K562 (cell line): ENCODE results near the gene C9orf50. TPM values are rescaled to one million over a fixed set of nuclear protein-coding genes. Genes with fewer than 3 reads are reported as not detected.

ENCODE experiments used
- HMBOX1 ChIP-seq: sonication (generic); IDR thresholded peaks from 2 replicates; pipeline ENCODE4 v1.6.1; 2016
- KDM4B ChIP-seq, 2 experiments: fragments of 450-650 bp in 1 of 2; sonication (generic) in 1 of 2; IDR thresholded peaks; 2 replicates each; pipeline ENCODE4 v1.6.1; 2016 to 2017; ENCODE audit warnings: borderline replicate concordance in 2 of 2, antibody characterized with exemption in 1 of 2, low read depth in 1 of 2, mild to moderate bottlenecking in 1 of 2
- MEIS2 ChIP-seq: fragments of 450-650 bp; IDR thresholded peaks from 2 replicates; pipeline ENCODE4 v1.6.1; 2014; ENCODE audit warnings: mild to moderate bottlenecking; ENCODE audit not compliant: partially characterized antibody
- PHF20 ChIP-seq: fragments of 450-650 bp; IDR thresholded peaks from 2 replicates; pipeline ENCODE4 v1.6.1; 2018; ENCODE audit not compliant: partially characterized antibody
- PHF8 ChIP-seq: fragments of 200-600 bp; sonication (generic); IDR thresholded peaks from 2 replicates; pipeline ENCODE4 v1.6.1; 2012; ENCODE audit warnings: mixed run types, mild to moderate bottlenecking, inconsistent platforms, low read length, moderate library complexity, borderline replicate concordance
- SOX6 ChIP-seq: fragments of 450-650 bp; IDR thresholded peaks from 2 replicates; pipeline ENCODE4 v1.6.1; 2014; ENCODE audit warnings: mild to moderate bottlenecking
- TAF7 ChIP-seq: fragments of 450-650 bp; IDR thresholded peaks from 2 replicates; pipeline ENCODE4 v1.6.1; 2016; ENCODE audit warnings: missing genetic modification characterization, missing compliant biosample characterization
- ZNF830 ChIP-seq: fragments of 250-450 bp; sonication (Bioruptor Pico); IDR thresholded peaks from 2 replicates; pipeline ENCODE4 v1.5.0; 2021; ENCODE audit warnings: mild to moderate bottlenecking
- polyA plus RNA-seq, 8 experiments: library from polyadenylated mRNA; depleted of rRNA in 4 of 8; stranded (reverse) in 5 of 8; unstranded in 3 of 8; fragments of >200 nt; fragmentation: Nextera tagmentation in 2 of 8; fragmentation: Illumina TruSeq in 1 of 8; extraction: Ambion mirVana in 2 of 8; extraction: Trizol in 1 of 8; gene quantifications; 2 replicates each; pipeline versions ENCODE4 v1.2.1 to v1.2.3, GENCODE V29; 2011 to 2014; ENCODE audit warnings: inconsistent platforms in 1 of 8, missing spikeins in 1 of 8
- total RNA-seq, 7 experiments: library from RNA; depleted of rRNA in 6 of 7; stranded (reverse); fragments of >200 nt in 6 of 7; fragmentation: Illumina TruSeq in 2 of 7; extraction: Trizol in 2 of 7; gene quantifications; 2 replicates each; pipeline versions ENCODE4 v1.2.1 to v1.2.3, GENCODE V29; 2011 to 2021; ENCODE audit warnings: low replicate concordance in 1 of 7
- TF ChIP-seq, protein P1 (sequence below): fragments of 450-650 bp; IDR thresholded peaks from 2 replicates; pipeline ENCODE4 v1.6.1; 2016; ENCODE audit warnings: mild to moderate bottlenecking, moderate library complexity
- TF ChIP-seq, protein P2 (sequence below): fragments of 200-800 bp; sonication (Bioruptor generic); IDR thresholded peaks from 2 replicates; pipeline ENCODE4 v1.6.1; 2017; ENCODE audit warnings: missing genetic modification characterization, missing compliant biosample characterization

The C9orf50 gene
- total and polyA plus RNA-seq, 9 of the 15 experiments (the other 6 are each of a cell fraction or from before 2014, with no cell fraction given): not detected

DNA sequence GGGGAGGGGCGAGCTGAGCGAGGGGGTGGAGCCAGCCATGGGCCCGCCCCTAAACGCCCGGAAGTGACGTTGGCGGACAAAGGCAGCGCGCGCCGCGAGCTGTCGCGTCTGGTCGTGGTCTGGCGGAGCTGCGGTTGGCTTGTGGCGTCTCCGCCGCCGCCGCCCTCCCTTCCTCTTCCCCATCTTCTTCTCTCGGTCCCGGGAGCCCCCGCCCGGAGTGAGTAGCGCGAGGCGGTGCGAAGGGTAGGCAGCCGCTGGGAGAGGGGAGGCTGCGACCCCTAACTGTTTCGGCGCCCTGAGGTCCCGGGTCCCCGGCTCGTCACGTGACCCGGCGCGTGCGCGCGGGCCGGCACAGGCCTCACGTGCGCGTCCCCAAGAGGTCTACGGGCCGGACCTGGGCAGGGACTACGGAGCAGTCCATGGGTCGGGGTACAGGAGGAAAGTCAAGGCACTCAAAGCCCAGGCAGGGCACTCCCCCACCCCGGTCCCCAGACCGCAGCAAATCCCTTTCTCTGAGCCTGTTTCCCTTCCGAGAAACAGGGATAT, 5.3 kb upstream of the C9orf50 start, which contains the start of gene NTMT1 (continued):
- TF ChIP-seq, protein P1, sequence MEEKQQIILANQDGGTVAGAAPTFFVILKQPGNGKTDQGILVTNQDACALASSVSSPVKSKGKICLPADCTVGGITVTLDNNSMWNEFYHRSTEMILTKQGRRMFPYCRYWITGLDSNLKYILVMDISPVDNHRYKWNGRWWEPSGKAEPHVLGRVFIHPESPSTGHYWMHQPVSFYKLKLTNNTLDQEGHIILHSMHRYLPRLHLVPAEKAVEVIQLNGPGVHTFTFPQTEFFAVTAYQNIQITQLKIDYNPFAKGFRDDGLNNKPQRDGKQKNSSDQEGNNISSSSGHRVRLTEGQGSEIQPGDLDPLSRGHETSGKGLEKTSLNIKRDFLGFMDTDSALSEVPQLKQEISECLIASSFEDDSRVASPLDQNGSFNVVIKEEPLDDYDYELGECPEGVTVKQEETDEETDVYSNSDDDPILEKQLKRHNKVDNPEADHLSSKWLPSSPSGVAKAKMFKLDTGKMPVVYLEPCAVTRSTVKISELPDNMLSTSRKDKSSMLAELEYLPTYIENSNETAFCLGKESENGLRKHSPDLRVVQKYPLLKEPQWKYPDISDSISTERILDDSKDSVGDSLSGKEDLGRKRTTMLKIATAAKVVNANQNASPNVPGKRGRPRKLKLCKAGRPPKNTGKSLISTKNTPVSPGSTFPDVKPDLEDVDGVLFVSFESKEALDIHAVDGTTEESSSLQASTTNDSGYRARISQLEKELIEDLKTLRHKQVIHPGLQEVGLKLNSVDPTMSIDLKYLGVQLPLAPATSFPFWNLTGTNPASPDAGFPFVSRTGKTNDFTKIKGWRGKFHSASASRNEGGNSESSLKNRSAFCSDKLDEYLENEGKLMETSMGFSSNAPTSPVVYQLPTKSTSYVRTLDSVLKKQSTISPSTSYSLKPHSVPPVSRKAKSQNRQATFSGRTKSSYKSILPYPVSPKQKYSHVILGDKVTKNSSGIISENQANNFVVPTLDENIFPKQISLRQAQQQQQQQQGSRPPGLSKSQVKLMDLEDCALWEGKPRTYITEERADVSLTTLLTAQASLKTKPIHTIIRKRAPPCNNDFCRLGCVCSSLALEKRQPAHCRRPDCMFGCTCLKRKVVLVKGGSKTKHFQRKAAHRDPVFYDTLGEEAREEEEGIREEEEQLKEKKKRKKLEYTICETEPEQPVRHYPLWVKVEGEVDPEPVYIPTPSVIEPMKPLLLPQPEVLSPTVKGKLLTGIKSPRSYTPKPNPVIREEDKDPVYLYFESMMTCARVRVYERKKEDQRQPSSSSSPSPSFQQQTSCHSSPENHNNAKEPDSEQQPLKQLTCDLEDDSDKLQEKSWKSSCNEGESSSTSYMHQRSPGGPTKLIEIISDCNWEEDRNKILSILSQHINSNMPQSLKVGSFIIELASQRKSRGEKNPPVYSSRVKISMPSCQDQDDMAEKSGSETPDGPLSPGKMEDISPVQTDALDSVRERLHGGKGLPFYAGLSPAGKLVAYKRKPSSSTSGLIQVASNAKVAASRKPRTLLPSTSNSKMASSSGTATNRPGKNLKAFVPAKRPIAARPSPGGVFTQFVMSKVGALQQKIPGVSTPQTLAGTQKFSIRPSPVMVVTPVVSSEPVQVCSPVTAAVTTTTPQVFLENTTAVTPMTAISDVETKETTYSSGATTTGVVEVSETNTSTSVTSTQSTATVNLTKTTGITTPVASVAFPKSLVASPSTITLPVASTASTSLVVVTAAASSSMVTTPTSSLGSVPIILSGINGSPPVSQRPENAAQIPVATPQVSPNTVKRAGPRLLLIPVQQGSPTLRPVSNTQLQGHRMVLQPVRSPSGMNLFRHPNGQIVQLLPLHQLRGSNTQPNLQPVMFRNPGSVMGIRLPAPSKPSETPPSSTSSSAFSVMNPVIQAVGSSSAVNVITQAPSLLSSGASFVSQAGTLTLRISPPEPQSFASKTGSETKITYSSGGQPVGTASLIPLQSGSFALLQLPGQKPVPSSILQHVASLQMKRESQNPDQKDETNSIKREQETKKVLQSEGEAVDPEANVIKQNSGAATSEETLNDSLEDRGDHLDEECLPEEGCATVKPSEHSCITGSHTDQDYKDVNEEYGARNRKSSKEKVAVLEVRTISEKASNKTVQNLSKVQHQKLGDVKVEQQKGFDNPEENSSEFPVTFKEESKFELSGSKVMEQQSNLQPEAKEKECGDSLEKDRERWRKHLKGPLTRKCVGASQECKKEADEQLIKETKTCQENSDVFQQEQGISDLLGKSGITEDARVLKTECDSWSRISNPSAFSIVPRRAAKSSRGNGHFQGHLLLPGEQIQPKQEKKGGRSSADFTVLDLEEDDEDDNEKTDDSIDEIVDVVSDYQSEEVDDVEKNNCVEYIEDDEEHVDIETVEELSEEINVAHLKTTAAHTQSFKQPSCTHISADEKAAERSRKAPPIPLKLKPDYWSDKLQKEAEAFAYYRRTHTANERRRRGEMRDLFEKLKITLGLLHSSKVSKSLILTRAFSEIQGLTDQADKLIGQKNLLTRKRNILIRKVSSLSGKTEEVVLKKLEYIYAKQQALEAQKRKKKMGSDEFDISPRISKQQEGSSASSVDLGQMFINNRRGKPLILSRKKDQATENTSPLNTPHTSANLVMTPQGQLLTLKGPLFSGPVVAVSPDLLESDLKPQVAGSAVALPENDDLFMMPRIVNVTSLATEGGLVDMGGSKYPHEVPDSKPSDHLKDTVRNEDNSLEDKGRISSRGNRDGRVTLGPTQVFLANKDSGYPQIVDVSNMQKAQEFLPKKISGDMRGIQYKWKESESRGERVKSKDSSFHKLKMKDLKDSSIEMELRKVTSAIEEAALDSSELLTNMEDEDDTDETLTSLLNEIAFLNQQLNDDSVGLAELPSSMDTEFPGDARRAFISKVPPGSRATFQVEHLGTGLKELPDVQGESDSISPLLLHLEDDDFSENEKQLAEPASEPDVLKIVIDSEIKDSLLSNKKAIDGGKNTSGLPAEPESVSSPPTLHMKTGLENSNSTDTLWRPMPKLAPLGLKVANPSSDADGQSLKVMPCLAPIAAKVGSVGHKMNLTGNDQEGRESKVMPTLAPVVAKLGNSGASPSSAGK: peak; percentile 79
- TF ChIP-seq HMBOX1 (no peak), PHF20 (peak; percentile 85), PHF8 (peak; percentile 92; the same call in 1 of the 2 replicates), MEIS2 (no peak), TAF7 (tag) (peak; percentile 67; the same call in 1 of the 2 replicates), SOX6 (peak; percentile 35; the same call in 1 of the 2 replicates), ZNF830 (CRISPR knock-in tag) (peak; percentile 88), KDM4B (IDR thresholded peaks at IDR 0.05; ENCODE audit: borderline replicate concordance in 2 of 2, low read depth in 1 of 2) (no peak)
- TF ChIP-seq, protein P2, sequence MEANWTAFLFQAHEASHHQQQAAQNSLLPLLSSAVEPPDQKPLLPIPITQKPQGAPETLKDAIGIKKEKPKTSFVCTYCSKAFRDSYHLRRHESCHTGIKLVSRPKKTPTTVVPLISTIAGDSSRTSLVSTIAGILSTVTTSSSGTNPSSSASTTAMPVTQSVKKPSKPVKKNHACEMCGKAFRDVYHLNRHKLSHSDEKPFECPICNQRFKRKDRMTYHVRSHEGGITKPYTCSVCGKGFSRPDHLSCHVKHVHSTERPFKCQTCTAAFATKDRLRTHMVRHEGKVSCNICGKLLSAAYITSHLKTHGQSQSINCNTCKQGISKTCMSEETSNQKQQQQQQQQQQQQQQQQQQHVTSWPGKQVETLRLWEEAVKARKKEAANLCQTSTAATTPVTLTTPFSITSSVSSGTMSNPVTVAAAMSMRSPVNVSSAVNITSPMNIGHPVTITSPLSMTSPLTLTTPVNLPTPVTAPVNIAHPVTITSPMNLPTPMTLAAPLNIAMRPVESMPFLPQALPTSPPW: peak; percentile 64
